Measurements from ENCODE around the gene S100A6. TPM values are rescaled to one million over a fixed set of nuclear protein-coding genes. Genes with fewer than 3 reads are reported as not detected.
A peak's percentile ranks its signal among the peaks of the same experiment; 100 is the strongest.
"Not testable (repeated sequence)": the region's sequence is repeated elsewhere in the genome, so short reads cannot be mapped to it uniquely, and the experiment has no call there.

S100A6 gene
- polyA plus RNA-seq, 2 of the 4 experiments (the other 2 are of a cell fraction): 898 to 3,552 TPM

DNA sequence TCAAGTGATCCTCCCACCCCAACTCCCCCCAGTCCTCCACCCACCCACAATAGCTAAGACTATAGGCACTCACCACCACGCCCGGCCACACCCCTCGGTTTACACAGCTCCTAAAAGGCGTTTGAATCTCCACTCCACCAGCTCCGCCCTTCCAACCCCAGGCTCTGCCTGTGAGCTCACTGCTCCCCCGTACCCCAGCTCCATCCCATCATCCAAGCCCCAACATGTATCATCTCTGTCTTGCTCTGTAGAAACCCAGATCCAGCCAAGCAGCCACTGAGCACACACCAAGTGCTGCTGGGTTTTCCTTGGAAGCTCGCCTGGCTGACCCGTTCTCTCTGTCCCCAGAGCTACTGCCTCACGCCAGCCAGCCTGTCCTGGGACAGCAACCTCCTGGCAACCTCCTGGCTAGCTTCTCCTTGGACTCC, 41.8 kb upstream of the S100A6 start (continued):
- no peak for TF ChIP-seq KDM1A (IDR thresholded peaks at IDR 0.05; ENCODE audit: low read depth)
- no peak for TF ChIP-seq REST (IDR thresholded peaks at IDR 0.05)
- TF ChIP-seq CBX2 (IDR thresholded peaks at IDR 0.05; ENCODE audit: borderline replicate concordance, low read depth): no peak
- TF ChIP-seq RAD21 (conservative IDR thresholded peaks at IDR 0.05 in 1 of 2, IDR thresholded peaks at IDR 0.05 in 1 of 2): no peak

DNA sequence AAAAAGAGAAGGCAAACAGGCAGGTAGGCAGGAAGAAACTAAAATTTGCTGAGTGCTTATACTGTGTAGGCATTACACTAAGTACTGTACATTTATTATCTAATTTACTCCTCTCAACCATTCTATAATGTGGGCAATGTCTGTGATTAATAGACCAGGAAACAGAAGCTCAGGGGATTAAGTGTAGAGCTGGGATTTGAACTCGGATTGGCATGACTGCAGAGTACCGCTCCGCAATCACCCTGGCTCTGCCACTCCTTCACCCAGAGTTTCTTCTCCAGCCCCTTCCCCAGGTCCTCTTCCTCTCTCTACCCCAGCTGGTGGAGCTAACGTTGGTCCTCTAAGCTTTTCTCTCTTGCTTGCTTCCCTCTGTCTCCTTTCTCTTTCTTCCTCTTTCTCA, 41.3 kb upstream of the S100A6 start:
- no peak for ATAC-seq
- POLR2A ChIA-PET: interaction anchor here (0.8 to 1.3 kb wide), 3 partner anchors 57 to 413 kb away, joined by 3 to 6 read pairs (median 5); partner anchors contain the start of gene CHTOP
- TF ChIP-seq JUNB (IDR thresholded peaks at IDR 0.05) (no peak), MAX (IDR thresholded peaks at IDR 0.05) (no peak), POLR2A (IDR thresholded peaks at IDR 0.05; ENCODE audit: low read length) (no peak), RAD21 (conservative IDR thresholded peaks at IDR 0.05 in 1 of 2, IDR thresholded peaks at IDR 0.05 in 1 of 2) (no peak), EHF (CRISPR knock-in tag; IDR thresholded peaks at IDR 0.05) (no peak), ZC3H11A (IDR thresholded peaks at IDR 0.05) (no peak), MAFK (IDR thresholded peaks at IDR 0.05; ENCODE audit: partially characterized antibody) (no peak), HOXB13 (CRISPR knock-in tag; IDR thresholded peaks at IDR 0.05; ENCODE audit: low read depth) (no peak), BHLHE40 (IDR thresholded peaks at IDR 0.05; ENCODE audit: low read depth, low read length) (no peak), FOSL2 (IDR thresholded peaks at IDR 0.05) (no peak), FOSL2 (CRISPR knock-in tag; IDR thresholded peaks at IDR 0.05) (no peak), ZNF302 (CRISPR knock-in tag; IDR thresholded peaks at IDR 0.05) (no peak), MYC (IDR thresholded peaks at IDR 0.05; ENCODE audit: borderline replicate concordance, low read length) (no peak), CBX8 (IDR thresholded peaks at IDR 0.05) (no peak), HMGXB4 (CRISPR knock-in tag; IDR thresholded peaks at IDR 0.05; ENCODE audit: borderline replicate concordance) (no peak), PHF8 (IDR thresholded peaks at IDR 0.05; ENCODE audit: borderline replicate concordance, low read depth) (no peak), SMC3 (IDR thresholded peaks at IDR 0.05) (no peak), NR3C1 (IDR thresholded peaks at IDR 0.05) (no peak)
- TF ChIP-seq, protein P1, sequence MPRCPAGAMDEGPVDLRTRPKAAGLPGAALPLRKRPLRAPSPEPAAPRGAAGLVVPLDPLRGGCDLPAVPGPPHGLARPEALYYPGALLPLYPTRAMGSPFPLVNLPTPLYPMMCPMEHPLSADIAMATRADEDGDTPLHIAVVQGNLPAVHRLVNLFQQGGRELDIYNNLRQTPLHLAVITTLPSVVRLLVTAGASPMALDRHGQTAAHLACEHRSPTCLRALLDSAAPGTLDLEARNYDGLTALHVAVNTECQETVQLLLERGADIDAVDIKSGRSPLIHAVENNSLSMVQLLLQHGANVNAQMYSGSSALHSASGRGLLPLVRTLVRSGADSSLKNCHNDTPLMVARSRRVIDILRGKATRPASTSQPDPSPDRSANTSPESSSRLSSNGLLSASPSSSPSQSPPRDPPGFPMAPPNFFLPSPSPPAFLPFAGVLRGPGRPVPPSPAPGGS (IDR thresholded peaks at IDR 0.05): no peak
- no peak for FAIRE-seq
- Histone ChIP-seq H3K9me3 (no peaks in the 10 kb centered on the region), H3K4me3 (no peak overlapping the region), H3K4me2 (peak overlapping the region; percentile 48), H3K4me1 (peaks cover 27% of the 10 kb centered on the region), H3K27ac (peak overlapping the region in 1 of 2 experiments; percentile 69; a peak in 2 of 6 replicates)
- DNase-seq (ENCODE audit: low read depth in 1 of 2, low spot score in 1 of 2): no peak
- WGBS (ENCODE audit: missing lambda C conversion rate): 65% methylated on average over 4 of the region's 4 CpGs
- CTCF ChIA-PET: interaction anchor here (0.6 to 4.3 kb wide), 15 partner anchors 8 to 410 kb away, joined by 3 to 29 read pairs (median 4); partner anchors contain the start of genes RAB13, S100A1, S100A13 and S100A6

GRCh38 chr1:153575497-153575896, 39.7 kb upstream of the S100A6 start:
- 88% methylated on average over 10 of the region's 10 CpGs for WGBS (ENCODE audit: missing lambda C conversion rate)
- H3K9me3 ChIP-seq; POLR2A ChIA-PET; FAIRE-seq; ATAC-seq; H3K4me2 ChIP-seq; H3K4me3 ChIP-seq; DNase-seq (ENCODE audit: low read depth in 1 of 2, low spot score in 1 of 2); H3K27ac ChIP-seq: not testable (repeated sequence)
- H3K4me1 ChIP-seq: peaks cover 27% of the 10 kb centered on the region
- CTCF ChIA-PET: interaction anchor here (0.8 to 4.3 kb wide), 7 partner anchors 15 to 103 kb away, joined by 3 to 29 read pairs (median 4); partner anchors contain the start of genes ILF2, NPR1, S100A1 and S100A13

DNA sequence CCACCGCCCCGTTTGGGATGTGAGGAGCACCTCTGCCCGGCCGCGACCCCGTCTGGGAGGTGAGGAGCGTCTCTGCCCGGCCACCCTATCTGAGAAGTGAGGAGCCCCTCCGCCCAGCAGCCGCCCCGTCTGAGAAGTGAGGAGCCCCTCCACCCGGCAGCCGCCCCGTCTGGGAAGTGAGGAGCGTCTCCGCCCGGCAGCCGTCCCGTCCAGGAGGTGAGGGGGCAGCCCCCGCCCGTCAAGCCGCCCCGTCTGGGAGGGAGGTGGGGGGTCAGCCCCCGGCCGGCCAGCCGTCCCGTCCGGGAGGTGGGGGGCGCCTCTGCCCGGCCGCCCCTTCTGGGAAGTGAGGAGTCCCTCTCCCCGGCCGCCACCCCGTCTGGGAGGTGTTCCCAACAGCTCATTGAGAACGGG, 39.3 kb upstream of the S100A6 start:
- DNase-seq (ENCODE audit: low read depth in 1 of 2, low spot score in 1 of 2); FAIRE-seq; ATAC-seq; H3K27ac ChIP-seq; H3K9me3 ChIP-seq; POLR2A ChIA-PET; H3K4me3 ChIP-seq; H3K4me2 ChIP-seq: not testable (repeated sequence)
- WGBS (ENCODE audit: missing lambda C conversion rate): 90% methylated on average over 5 of the region's 35 CpGs
- CTCF ChIA-PET: interaction anchor here (3.2 to 4.3 kb wide), 2 partner anchors 41 to 52 kb away, joined by 28 to 29 read pairs; partner anchors contain the start of genes S100A1, S100A13 and S100A6
- H3K4me1 ChIP-seq: peaks cover 27% of the 10 kb centered on the region

Data from A549 (cell line).